HFF-Myc (cell line): ENCODE results near the gene NIPAL3.

Source experiments
- DNase-seq: peaks from one replicate; pipeline ENCODE4 v3.0.0-alpha.2; 2011; ENCODE audit warnings: low read depth; ENCODE audit errors: extremely low read depth
- H3K4me3 ChIP-seq: replicated peaks from 2 replicates; pipeline ENCODE4 v1.5.1; 2011; ENCODE audit warnings: low read depth, mild to moderate bottlenecking, control low read depth, low read length
- CTCF ChIP-seq: IDR thresholded peaks from 2 replicates; pipeline ENCODE4 v1.5.1; 2012; ENCODE audit warnings: mild to moderate bottlenecking, low read depth, low read length, control low read depth; ENCODE audit errors: missing control alignments

The NIPAL3 gene

GRCh38 chr1:24413350-24414163 lies 2.0 kb upstream of the NIPAL3 start, which contains the start of gene STPG1:
Gene STPG1, minus strand, starts transcription at chr1:24413782. Its CDS starts 12,394 bp downstream, at chr1:24401388.
- peak within 1 kb of the TSS; percentile 73 for H3K4me3 ChIP-seq
- DNase-seq, result peak; percentile 79
- no peak for TF ChIP-seq CTCF

- no peak for TF ChIP-seq CTCF
- no peak for DNase-seq
- H3K4me3 ChIP-seq, result peak overlapping the region; percentile 72
Observed at GRCh38 chr1:24414775-24415333, 748 bp upstream of the NIPAL3 start.

- no peak for DNase-seq
- peak overlapping the region; percentile 72 for H3K4me3 ChIP-seq
- no peak for TF ChIP-seq CTCF
Observed at GRCh38 chr1:24415910-24416665, 486 bp downstream of the NIPAL3 start.

GRCh38 chr1:24416666-24417391 lies 1.2 kb downstream of the NIPAL3 start:
- DNase-seq, result no peak
- no peak for TF ChIP-seq CTCF
- H3K4me3 ChIP-seq, result peak overlapping the region; percentile 72

GRCh38 chr1:24417681-24418080 lies 2.1 kb downstream of the NIPAL3 start:
- no peak overlapping the region; the same call in 1 of the 2 replicates for H3K4me3 ChIP-seq
- TF ChIP-seq CTCF, result no peak
- no peak for DNase-seq

- TF ChIP-seq CTCF, result no peak
- no peak overlapping the region for H3K4me3 ChIP-seq
- DNase-seq, result no peak
Observed at GRCh38 chr1:24418898-24419628, 3.5 kb downstream of the NIPAL3 start.
